H1 (cell line): Measurements from ENCODE around the gene NRROS. TPM values are rescaled to one million over a fixed set of nuclear protein-coding genes. Genes with fewer than 3 reads are reported as not detected.
A peak's percentile ranks its signal among the peaks of the same experiment; 100 is the strongest.

Experiments used
- CTCF ChIA-PET: fragments of 300-600 bp; sonication (Branson Sonifier 250); formaldehyde crosslinking; loops from one replicate; lab custom pipeline; 2021; ENCODE audit not compliant: partially characterized antibody; lab: Charles Lee
- POLR2A ChIA-PET: fragments of 300-600 bp; sonication (Branson Sonifier 250); formaldehyde crosslinking; loops from one replicate; lab custom pipeline; 2021; ENCODE audit warnings: inconsistent platforms; ENCODE audit not compliant: partially characterized antibody; lab: Charles Lee
- DNase-seq, 2 experiments: peaks; one replicate each; pipeline versions ENCODE4 v3.0.0 to v3.0.0-alpha.2; 2010 to 2022; ENCODE audit warnings: low spot score in 2 of 2, low read depth in 1 of 2, mixed read lengths in 1 of 2
- FAIRE-seq: peaks from 2 replicates; lab custom pipeline; 2011; peaks lifted over from hg19 to GRCh38; lab: Jason Lieb, UNC
- H2AFZ ChIP-seq: 2 replicates; pipeline ENCODE4 v1.8.1; 2012; ENCODE audit warnings: low read length, inconsistent platforms
- H2AK5ac ChIP-seq: 2 replicates; pipeline ENCODE4 v1.6.1; 2013; ENCODE audit warnings: low read depth, low read length
- H2BK120ac ChIP-seq: replicated peaks from 2 replicates; pipeline ENCODE3; 2013; ENCODE audit warnings: low read depth, low read length, inconsistent platforms
- H2BK12ac ChIP-seq: 2 replicates; pipeline ENCODE4 v1.6.1; 2013; ENCODE audit warnings: low read depth, low read length
- H2BK15ac ChIP-seq: 2 replicates; pipeline ENCODE4 v1.6.1; 2013; ENCODE audit warnings: low read length
- H2BK20ac ChIP-seq: 2 replicates; pipeline ENCODE4 v1.6.1; 2013; ENCODE audit warnings: low read length
- H2BK5ac ChIP-seq: 2 replicates; pipeline ENCODE4 v1.6.1; 2013; ENCODE audit warnings: low read depth, low read length
- H3K14ac ChIP-seq: 2 replicates; pipeline ENCODE4 v1.6.1; 2013; ENCODE audit warnings: inconsistent platforms; ENCODE audit not compliant: insufficient read length
- H3K18ac ChIP-seq: 2 replicates; pipeline ENCODE4 v1.6.1; 2013; ENCODE audit warnings: low read length; ENCODE audit errors: extremely low read depth
- H3K23ac ChIP-seq: 2 replicates; pipeline ENCODE4 v1.6.1; 2013; ENCODE audit warnings: inconsistent platforms; ENCODE audit not compliant: insufficient read length
- H3K23me2 ChIP-seq: 2 replicates; pipeline ENCODE4 v1.6.1; 2013; ENCODE audit warnings: low read depth, low read length
- H3K27ac ChIP-seq: 2 replicates; pipeline ENCODE4 v1.6.1; 2011; ENCODE audit warnings: low read depth, low read length, inconsistent platforms
- H3K27me3 ChIP-seq, 4 experiments: replicated peaks in 1 of 4; 1 replicate in 1 of 4; 2 replicates in 3 of 4; pipeline versions ENCODE4 v1.6.1 to v1.8.1; 2011 to 2013; ENCODE audit warnings: low read length in 3 of 4, mild to moderate bottlenecking in 3 of 4, inconsistent platforms in 2 of 4, mixed read lengths in 2 of 4, moderate library complexity in 1 of 4; ENCODE audit not compliant: control insufficient read depth in 3 of 4, insufficient read depth in 3 of 4; ENCODE audit errors: extremely low read depth in 1 of 4
- H3K36me3 ChIP-seq, 4 experiments: 2 replicates each; pipeline versions ENCODE4 v1.6.1 to v1.8.1; 2011 to 2013; ENCODE audit warnings: mild to moderate bottlenecking in 4 of 4, low read length in 3 of 4, moderate library complexity in 2 of 4, control low read depth in 1 of 4, inconsistent platforms in 1 of 4; ENCODE audit not compliant: insufficient read depth in 4 of 4, control insufficient read depth in 2 of 4
- H3K4ac ChIP-seq: replicated peaks from 2 replicates; pipeline ENCODE3; 2013; ENCODE audit warnings: low read length, low read depth, mixed read lengths, inconsistent platforms; ENCODE audit not compliant: insufficient read length
- H3K4me1 ChIP-seq, 4 experiments: replicated peaks in 1 of 4; 1 replicate in 1 of 4; 2 replicates in 3 of 4; pipeline versions ENCODE4 v1.6.1 to v1.8.1; 2011 to 2013; ENCODE audit warnings: low read length in 3 of 4, inconsistent platforms in 2 of 4, mixed read lengths in 1 of 4; ENCODE audit not compliant: insufficient read depth in 4 of 4, control insufficient read depth in 3 of 4
- H3K4me2 ChIP-seq, 2 experiments: 2 replicates each; pipeline versions ENCODE4 v1.6.1 to v1.8.1; 2011 to 2013; ENCODE audit warnings: low read depth in 2 of 2, low read length in 2 of 2, control low read depth in 1 of 2, inconsistent platforms in 1 of 2, mild to moderate bottlenecking in 1 of 2; ENCODE audit not compliant: insufficient read depth in 1 of 2
- H3K4me3 ChIP-seq, 4 experiments: fragments of 200-600, 300-600 bp in 1 of 4; sonication (generic), shearing (Covaris generic), sonication (Bioruptor Twin) in 1 of 4; 2 replicates each; pipeline versions ENCODE4 v1.5.1 to v1.8.1; 2011 to 2016; ENCODE audit warnings: low read length in 4 of 4, low read depth in 3 of 4, control low read depth in 2 of 4, inconsistent platforms in 2 of 4, mild to moderate bottlenecking in 2 of 4, mixed read lengths in 1 of 4, moderate library complexity in 1 of 4; ENCODE audit not compliant: insufficient read depth in 2 of 4; ENCODE audit errors: extremely low read depth in 1 of 4
- H3K56ac ChIP-seq: replicated peaks from 2 replicates; pipeline ENCODE3; 2013; ENCODE audit warnings: low read depth, mild to moderate bottlenecking, mixed read lengths, low read length, inconsistent platforms; ENCODE audit not compliant: insufficient read length
- H3K79me1 ChIP-seq: 2 replicates; pipeline ENCODE4 v1.6.1; 2013; ENCODE audit warnings: low read depth, low read length, control low read depth
- H3K79me2 ChIP-seq, 2 experiments: 2 replicates each; pipeline versions ENCODE4 v1.6.1 to v1.8.1; 2012 to 2013; ENCODE audit warnings: low read length in 2 of 2, mild to moderate bottlenecking in 2 of 2, inconsistent platforms in 1 of 2; ENCODE audit not compliant: insufficient read depth in 2 of 2, control insufficient read depth in 1 of 2
- H3K9ac ChIP-seq, 4 experiments: replicated peaks in 1 of 4; 1 replicate in 1 of 4; 2 replicates in 3 of 4; pipeline versions ENCODE4 v1.6.1 to v1.8.1; 2011 to 2013; ENCODE audit warnings: low read depth in 3 of 4, low read length in 3 of 4, control low read depth in 2 of 4, mild to moderate bottlenecking in 2 of 4, moderate library complexity in 2 of 4, inconsistent platforms in 1 of 4; ENCODE audit errors: extremely low read depth in 1 of 4
- H3K9me3 ChIP-seq, 2 experiments: 2 replicates each; pipeline versions ENCODE4 v1.6.1 to v1.8.1; 2012 to 2013; ENCODE audit warnings: mild to moderate bottlenecking in 2 of 2, moderate library complexity in 2 of 2, control low read depth in 1 of 2, inconsistent platforms in 1 of 2, low read depth in 1 of 2, low read length in 1 of 2, mixed read lengths in 1 of 2; ENCODE audit not compliant: insufficient read depth in 2 of 2
- H4K20me1 ChIP-seq, 2 experiments: replicated peaks in 1 of 2; 2 replicates each; pipeline versions ENCODE3 to v1.8.1; 2011 to 2013; ENCODE audit warnings: inconsistent platforms in 2 of 2, low read length in 2 of 2, mild to moderate bottlenecking in 1 of 2; ENCODE audit not compliant: insufficient read depth in 2 of 2, control insufficient read depth in 1 of 2
- H4K5ac ChIP-seq: 2 replicates; pipeline ENCODE4 v1.6.1; 2013; ENCODE audit warnings: low read length, low read depth, mixed read lengths, inconsistent platforms; ENCODE audit not compliant: insufficient read length
- H4K8ac ChIP-seq: 2 replicates; pipeline ENCODE4 v1.8.0; 2013; ENCODE audit warnings: mild to moderate bottlenecking, moderate library complexity, low read length, inconsistent platforms; ENCODE audit not compliant: insufficient read depth; ENCODE audit errors: extremely low read depth
- H4K91ac ChIP-seq: replicated peaks from 2 replicates; pipeline ENCODE3; 2013; ENCODE audit warnings: low read length, mixed read lengths, inconsistent platforms; ENCODE audit not compliant: insufficient read length
- CBX5 ChIP-seq: fragments of 300-800, 300-1000 bp; sonication (generic); IDR thresholded peaks from 2 replicates; pipeline ENCODE4 v1.7.1; 2016; ENCODE audit warnings: antibody characterized with exemption, low read length, low read depth
- CBX8 ChIP-seq: fragments of 300-800, 300-1000 bp; sonication (generic); IDR thresholded peaks from 2 replicates; pipeline ENCODE4 v1.7.1; 2016; ENCODE audit warnings: low read depth, low read length, borderline replicate concordance
- EGR1 ChIP-seq: IDR thresholded peaks from 2 replicates; pipeline ENCODE4 v1.6.1; 2011; ENCODE audit warnings: low read depth, low read length, borderline replicate concordance
- RBBP5 ChIP-seq: IDR thresholded peaks from 2 replicates; pipeline ENCODE4 v1.7.1; 2012; ENCODE audit warnings: low read depth, mild to moderate bottlenecking, inconsistent platforms, low read length, moderate library complexity, borderline replicate concordance
- TBP ChIP-seq: IDR thresholded peaks from 2 replicates; pipeline ENCODE4 v1.6.1; 2011; ENCODE audit warnings: low read depth, low read length, improper control_type of control experiment
- WGBS, 2 experiments: shearing (Covaris generic) in 1 of 2; methylation state at CpG; one replicate each; pipeline versions ENCODE4 v1.1.6 to v1.1.7; 2013 to 2015; ENCODE audit warnings: low lambda C conversion rate in 2 of 2, mixed read lengths in 2 of 2, inconsistent platforms in 1 of 2, low coverage in 1 of 2, missing lambda C conversion rate in 1 of 2; ENCODE audit not compliant: insufficient replicate concordance in 2 of 2, insufficient coverage in 1 of 2, insufficient read length in 1 of 2; ENCODE audit errors: extremely low coverage in 1 of 2, missing lambda C conversion rate in 1 of 2; 5-methylcytosine and 5-hydroxymethylcytosine counted together
- polyA plus RNA-seq, 7 experiments: library from polyadenylated mRNA; depleted of rRNA in 3 of 7; stranded (reverse) in 5 of 7; unstranded in 2 of 7; fragments of >200 nt in 5 of 7; fragments of 200-250 nt in 2 of 7; gene quantifications; 1 replicate in 5 of 7; 2 replicates in 1 of 7; 4 replicates in 1 of 7; pipeline versions ENCODE4 v1.2.1 to v1.2.3, GENCODE V29; 2011 to 2013; ENCODE audit warnings: missing spikeins in 2 of 7, mixed read lengths in 2 of 7
- total RNA-seq: library from RNA; stranded (reverse); fragmentation: NEBNext Ultra II Directional; extraction: Animal tissue kit (Norgen Biotek cat#: 25700); gene quantifications from 2 replicates; pipeline ENCODE4 v1.2.1, GENCODE V29; 2021
- TF ChIP-seq, protein P1 (sequence below): IDR thresholded peaks from 2 replicates; pipeline ENCODE4 v1.6.1; 2012; ENCODE audit warnings: inconsistent platforms

The NRROS gene
- total and polyA plus RNA-seq, 2 of the 8 experiments (the other 6 are each of a cell fraction or from before 2014, with no cell fraction given), result 5.3 to 7.3 TPM

DNA sequence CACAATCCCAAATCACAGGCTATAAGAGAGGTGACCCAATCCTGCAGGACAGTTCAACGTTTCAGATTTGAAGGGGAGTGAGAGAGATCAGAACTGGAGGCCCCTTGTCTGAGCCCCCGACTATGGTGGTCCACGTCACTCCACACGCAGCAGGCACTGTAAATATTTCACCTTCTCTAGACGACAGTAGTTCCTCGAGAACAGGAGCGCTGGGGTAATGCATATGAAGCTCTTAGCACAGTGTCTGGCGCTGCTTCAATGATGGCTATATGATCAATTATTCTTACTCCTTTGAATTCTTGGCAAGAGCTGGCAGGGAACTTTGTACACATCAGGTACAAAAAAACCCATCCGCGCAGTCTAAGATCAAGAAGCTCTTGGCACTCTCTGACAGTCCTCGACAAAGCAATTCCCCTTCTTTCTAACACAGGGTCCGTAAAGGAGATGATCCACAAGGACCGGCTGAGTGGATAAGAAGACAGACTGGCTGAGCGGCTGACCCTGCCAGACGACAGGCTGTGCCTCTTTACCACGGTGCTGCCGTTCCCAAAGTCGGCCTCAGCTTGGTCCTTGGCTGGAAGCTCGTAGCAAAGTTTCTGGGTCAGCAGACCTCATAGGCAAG lies 522 bp upstream of the NRROS start:
- H2BK12ac ChIP-seq, result peak overlapping the region; percentile 27; the same call in 1 of the 2 replicates
- H2BK5ac ChIP-seq, result no peak overlapping the region
- H2BK20ac ChIP-seq, result no peak overlapping the region
- H2BK120ac ChIP-seq, result no peak overlapping the region
- H3K4me2 ChIP-seq, result peak overlapping the region; percentile 61 to 62
- WGBS, 2 experiments, result 59% methylated on average over 19 of the region's 19 CpGs; no CpG with 5 or more reads in 1 of the 2 experiments
- H3K23ac ChIP-seq, result no peak overlapping the region
- FAIRE-seq, result no peak
- peak overlapping the region in 1 of 4 experiments; percentile 8; a peak in 1 of 7 replicates for H3K9ac ChIP-seq
- peaks cover 2% of the 10 kb centered on the region; the same call in 1 of the 2 replicates for H3K23me2 ChIP-seq
- H3K56ac ChIP-seq, result no peak overlapping the region
- peak overlapping the region; percentile 10; the same call in 1 of the 2 replicates for H2BK15ac ChIP-seq
- H2AFZ ChIP-seq, result peak overlapping the region; percentile 65
- H4K20me1 ChIP-seq, result no peaks in the 10 kb centered on the region
- ChIA-PET CTCF (interaction anchor here (0.8 to 1.2 kb wide), 4 partner anchors 9 to 115 kb away, joined by 3 to 4 read pairs (median 3); no protein-coding TSS in a partner anchor), POLR2A (interaction anchor here (1.1 to 5.3 kb wide), 2 partner anchors 9 to 12 kb away, joined by 3 to 36 read pairs; no protein-coding TSS in a partner anchor)
- peaks cover 3 to 10% (median 9%) of the 10 kb centered on the region in 4 experiments for H3K4me1 ChIP-seq
- H4K5ac ChIP-seq, result no peak overlapping the region
- 0 out of 2 replicates have a peak overlapping the region, but pooled peaks have one; percentile 7 for H2AK5ac ChIP-seq
- no peaks in the 10 kb centered on the region for H3K36me3 ChIP-seq
- H3K27me3 ChIP-seq, result peaks cover 0 to 14% (median 9%) of the 10 kb centered on the region in 4 experiments; a peak in 4 of 7 replicates
- no peak overlapping the region for H3K14ac ChIP-seq
- no peaks in the 10 kb centered on the region for H3K9me3 ChIP-seq
- H3K27ac ChIP-seq, result no peak overlapping the region
- no peak overlapping the region for H3K18ac ChIP-seq
- TF ChIP-seq TBP, result no peak
- TF ChIP-seq CBX5, result no peak
- TF ChIP-seq EGR1, result no peak
- peak; percentile 55; the same call in 1 of the 2 replicates for TF ChIP-seq RBBP5
- no peak for TF ChIP-seq CBX8
- TF ChIP-seq, protein P1, sequence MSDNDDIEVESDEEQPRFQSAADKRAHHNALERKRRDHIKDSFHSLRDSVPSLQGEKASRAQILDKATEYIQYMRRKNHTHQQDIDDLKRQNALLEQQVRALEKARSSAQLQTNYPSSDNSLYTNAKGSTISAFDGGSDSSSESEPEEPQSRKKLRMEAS, result no peak
- no peak for DNase-seq
- no peaks in the 10 kb centered on the region for H3K79me2 ChIP-seq
- H3K4ac ChIP-seq, result no peak overlapping the region
- no peaks in the 10 kb centered on the region for H3K79me1 ChIP-seq
- peak overlapping the region in 3 of 4 experiments; percentile 11 to 58 (median 28); a peak in 4 of 8 replicates for H3K4me3 ChIP-seq
- H4K91ac ChIP-seq, result peak overlapping the region; percentile 9
- H4K8ac ChIP-seq, result peak overlapping the region; percentile 75; the same call in 1 of the 2 replicates
